Astrocyte (in vitro differentiated cells and primary cell): ENCODE measurements around the gene TIMM13. TPM values are rescaled to one million over a fixed set of nuclear protein-coding genes. Genes with fewer than 3 reads are reported as not detected.

Experiments
- DNase-seq: peaks from one replicate; pipeline ENCODE4 v3.0.0-alpha.2; 2010; ENCODE audit warnings: low read depth
- FAIRE-seq: peaks from 2 replicates; lab custom pipeline; 2011; peaks lifted over from hg19 to GRCh38; lab: Jason Lieb, UNC
- H2AFZ ChIP-seq: 2 replicates; pipeline ENCODE4 v1.6.0; 2012; ENCODE audit warnings: low read depth, low read length, inconsistent platforms
- H3K27ac ChIP-seq: 2 replicates; pipeline ENCODE4 v1.5.1; 2011; ENCODE audit warnings: low read depth, low read length, inconsistent platforms
- H3K27me3 ChIP-seq: 2 replicates; pipeline ENCODE4 v1.6.0; 2011; ENCODE audit warnings: low read length, inconsistent platforms; ENCODE audit not compliant: insufficient read depth
- H3K36me3 ChIP-seq: 2 replicates; pipeline ENCODE4 v1.5.1; 2011; ENCODE audit warnings: low read length, inconsistent platforms; ENCODE audit not compliant: insufficient read depth
- H3K4me1 ChIP-seq: 2 replicates; pipeline ENCODE4 v1.5.1; 2011; ENCODE audit warnings: low read length, inconsistent platforms; ENCODE audit not compliant: insufficient read depth
- H3K4me2 ChIP-seq: 2 replicates; pipeline ENCODE4 v1.6.0; 2012; ENCODE audit warnings: low read length, inconsistent platforms
- H3K4me3 ChIP-seq: 2 replicates; pipeline ENCODE4 v1.5.1; 2011; ENCODE audit warnings: low read depth, mild to moderate bottlenecking, low read length, inconsistent platforms; ENCODE audit not compliant: insufficient read depth
- H3K79me2 ChIP-seq: 2 replicates; pipeline ENCODE4 v1.6.0; 2012; ENCODE audit warnings: mild to moderate bottlenecking, low read length, inconsistent platforms; ENCODE audit not compliant: insufficient read depth
- H3K9ac ChIP-seq: 2 replicates; pipeline ENCODE4 v1.6.0; 2012; ENCODE audit warnings: mild to moderate bottlenecking, low read length, inconsistent platforms
- H3K9me3 ChIP-seq: 2 replicates; pipeline ENCODE4 v1.5.1; 2012; ENCODE audit warnings: low read depth, mild to moderate bottlenecking, low read length, inconsistent platforms; ENCODE audit not compliant: insufficient read depth
- H4K20me1 ChIP-seq: 2 replicates; pipeline ENCODE4 v1.6.0; 2012; ENCODE audit warnings: low read length, inconsistent platforms; ENCODE audit not compliant: insufficient read depth
- H3K27ac Mint-ChIP-seq: one replicate; pipeline ENCODE4 v1.8.0; 2021; ENCODE audit warnings: mild to moderate bottlenecking, mixed read lengths; ENCODE audit not compliant: unreplicated experiment
- H3K27me3 Mint-ChIP-seq: one replicate; pipeline ENCODE4 v1.8.0; 2021; ENCODE audit warnings: low read depth, mixed read lengths; ENCODE audit not compliant: unreplicated experiment
- H3K36me3 Mint-ChIP-seq: one replicate; pipeline ENCODE4 v1.8.0; 2021; ENCODE audit warnings: low read depth, mixed read lengths; ENCODE audit not compliant: unreplicated experiment
- H3K4me1 Mint-ChIP-seq: one replicate; pipeline ENCODE4 v1.8.0; 2021; ENCODE audit warnings: low read depth, mixed read lengths; ENCODE audit not compliant: unreplicated experiment
- H3K4me3 Mint-ChIP-seq: one replicate; pipeline ENCODE4 v1.8.0; 2021; ENCODE audit warnings: mild to moderate bottlenecking, moderate library complexity, mixed read lengths; ENCODE audit not compliant: unreplicated experiment
- H3K9me3 Mint-ChIP-seq: one replicate; pipeline ENCODE4 v1.8.0; 2021; ENCODE audit warnings: mild to moderate bottlenecking, mixed read lengths; ENCODE audit not compliant: unreplicated experiment
- EZH2 ChIP-seq: IDR thresholded peaks from 2 replicates; pipeline ENCODE4 v1.6.1; 2012; ENCODE audit warnings: mild to moderate bottlenecking, low read length, inconsistent platforms; ENCODE audit not compliant: insufficient read depth
- total RNA-seq: library from RNA; stranded (reverse); gene quantifications from 2 replicates; pipeline ENCODE4 v1.2.1, GENCODE V29; 2021
- TF ChIP-seq, protein P1 (sequence below): IDR thresholded peaks from 2 replicates; pipeline ENCODE4 v1.5.1; 2011; ENCODE audit warnings: low read depth, mild to moderate bottlenecking, inconsistent platforms, low read length, moderate library complexity; ENCODE audit not compliant: insufficient read depth

TIMM13 gene
- total RNA-seq, 1 donor from 2014 or later = 105 TPM

DNA sequence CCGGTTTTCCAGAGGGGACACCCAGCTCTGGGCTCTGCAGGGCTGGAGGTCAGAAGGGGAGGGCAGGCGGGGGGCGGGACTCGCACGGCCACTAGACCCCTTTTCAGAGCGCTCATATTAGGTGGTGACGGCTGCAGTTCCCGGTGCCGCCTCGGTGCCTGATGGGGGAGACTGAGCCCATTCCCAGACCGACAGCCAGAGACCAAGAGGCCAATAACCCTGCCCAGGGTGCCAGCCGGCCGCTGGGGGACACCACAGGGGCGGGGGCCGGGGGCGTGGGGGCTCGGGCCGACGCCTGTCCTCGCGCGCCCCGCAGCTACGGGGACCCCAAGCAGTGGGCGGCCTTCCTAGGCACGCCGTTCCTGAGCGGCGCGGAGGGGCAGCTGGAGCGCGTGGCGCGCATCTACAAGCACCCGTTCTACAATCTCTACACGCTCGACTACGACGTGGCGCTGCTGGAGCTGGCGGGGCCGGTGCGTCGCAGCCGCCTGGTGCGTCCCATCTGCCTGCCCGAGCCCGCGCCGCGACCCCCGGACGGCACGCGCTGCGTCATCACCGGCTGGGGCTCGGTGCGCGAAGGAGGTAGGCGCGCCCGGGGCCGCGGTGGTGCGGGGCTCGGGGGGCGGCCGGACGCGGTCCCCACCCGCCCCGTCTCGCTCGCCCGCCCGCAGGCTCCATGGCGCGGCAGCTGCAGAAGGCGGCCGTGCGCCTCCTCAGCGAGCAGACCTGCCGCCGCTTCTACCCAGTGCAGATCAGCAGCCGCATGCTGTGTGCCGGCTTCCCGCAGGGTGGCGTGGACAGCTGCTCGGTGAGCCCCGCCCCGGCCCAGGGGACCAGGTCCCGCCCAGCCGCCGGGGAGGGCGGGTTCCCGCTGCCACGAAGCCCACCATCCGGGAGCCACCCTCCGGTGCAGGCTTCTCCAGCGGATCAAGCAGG is 2.4 kb downstream of the TIMM13 start:
- Histone ChIP-seq H3K9ac (peak overlapping the region; percentile 27), H3K4me3 (peak overlapping the region; percentile 81), H2AFZ (no peak overlapping the region), H3K79me2 (peaks cover 47% of the 10 kb centered on the region), H3K27me3 (no peaks in the 10 kb centered on the region), H4K20me1 (peaks cover 34% of the 10 kb centered on the region), H3K36me3 (peaks cover 4% of the 10 kb centered on the region), H3K4me1 (peaks cover 21% of the 10 kb centered on the region), H3K4me2 (peak overlapping the region; percentile 94), H3K9me3 (no peaks in the 10 kb centered on the region), H3K27ac (peak overlapping the region; percentile 16)
- Mint-ChIP-seq H3K4me3 (peak overlapping the region; percentile 71), H3K27me3 (no peaks in the 10 kb centered on the region), H3K36me3 (peaks cover 2% of the 10 kb centered on the region), H3K4me1 (peaks cover 4% of the 10 kb centered on the region), H3K9me3 (no peaks in the 10 kb centered on the region), H3K27ac (no peak overlapping the region)
- FAIRE-seq = no peak
- peak; percentile 59 for DNase-seq
- TF ChIP-seq EZH2 = no peak
- TF ChIP-seq, protein P1, sequence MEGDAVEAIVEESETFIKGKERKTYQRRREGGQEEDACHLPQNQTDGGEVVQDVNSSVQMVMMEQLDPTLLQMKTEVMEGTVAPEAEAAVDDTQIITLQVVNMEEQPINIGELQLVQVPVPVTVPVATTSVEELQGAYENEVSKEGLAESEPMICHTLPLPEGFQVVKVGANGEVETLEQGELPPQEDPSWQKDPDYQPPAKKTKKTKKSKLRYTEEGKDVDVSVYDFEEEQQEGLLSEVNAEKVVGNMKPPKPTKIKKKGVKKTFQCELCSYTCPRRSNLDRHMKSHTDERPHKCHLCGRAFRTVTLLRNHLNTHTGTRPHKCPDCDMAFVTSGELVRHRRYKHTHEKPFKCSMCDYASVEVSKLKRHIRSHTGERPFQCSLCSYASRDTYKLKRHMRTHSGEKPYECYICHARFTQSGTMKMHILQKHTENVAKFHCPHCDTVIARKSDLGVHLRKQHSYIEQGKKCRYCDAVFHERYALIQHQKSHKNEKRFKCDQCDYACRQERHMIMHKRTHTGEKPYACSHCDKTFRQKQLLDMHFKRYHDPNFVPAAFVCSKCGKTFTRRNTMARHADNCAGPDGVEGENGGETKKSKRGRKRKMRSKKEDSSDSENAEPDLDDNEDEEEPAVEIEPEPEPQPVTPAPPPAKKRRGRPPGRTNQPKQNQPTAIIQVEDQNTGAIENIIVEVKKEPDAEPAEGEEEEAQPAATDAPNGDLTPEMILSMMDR = no peak

DNA sequence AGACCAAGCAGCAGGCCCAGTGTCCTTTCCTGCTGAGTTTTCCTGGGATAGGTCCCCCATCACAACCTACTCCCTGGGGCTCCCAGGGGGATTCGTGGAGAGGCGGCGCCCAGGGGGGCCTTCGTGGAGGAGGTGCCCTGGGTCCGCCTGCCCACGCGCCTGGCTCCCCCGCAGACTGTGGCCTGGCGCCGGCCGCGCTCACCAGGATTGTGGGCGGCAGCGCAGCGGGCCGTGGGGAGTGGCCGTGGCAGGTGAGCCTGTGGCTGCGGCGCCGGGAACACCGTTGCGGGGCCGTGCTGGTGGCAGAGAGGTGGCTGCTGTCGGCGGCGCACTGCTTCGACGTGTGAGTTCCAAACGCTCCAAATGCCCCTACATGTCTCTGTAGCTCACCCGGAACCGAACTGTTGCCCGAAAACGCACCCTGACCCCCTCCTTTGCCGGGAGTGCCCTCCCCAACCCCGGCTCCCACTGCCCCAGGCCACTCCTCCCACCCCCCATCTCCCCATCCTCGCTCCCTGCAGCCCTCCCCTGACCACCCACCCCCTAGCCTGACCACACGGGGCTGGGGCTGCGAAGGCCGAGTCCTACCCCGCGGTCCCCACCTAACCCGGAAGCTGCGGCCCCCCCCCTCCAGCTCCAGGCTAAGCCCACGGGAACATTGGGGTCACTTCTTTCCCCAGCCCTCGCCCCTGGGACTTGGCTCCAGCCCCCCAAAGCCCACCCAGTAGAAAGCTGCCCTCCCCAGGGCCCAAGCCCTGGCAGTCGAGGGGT is 3.3 kb downstream of the TIMM13 start:
- peak overlapping the region; percentile 94 for H3K4me2 ChIP-seq
- Mint-ChIP-seq H3K9me3 (no peaks in the 10 kb centered on the region), H3K4me3 (peak overlapping the region; percentile 54)

More for the DNA sequence above, 3.3 kb downstream of the TIMM13 start:
- Histone ChIP-seq H3K9ac (peak overlapping the region; percentile 27), H4K20me1 (peaks cover 36% of the 10 kb centered on the region), H3K4me3 (no peak overlapping the region), H3K4me1 (peaks cover 21% of the 10 kb centered on the region), H3K27ac (no peak overlapping the region), H3K9me3 (no peaks in the 10 kb centered on the region), H3K79me2 (peaks cover 47% of the 10 kb centered on the region), H3K27me3 (no peaks in the 10 kb centered on the region), H3K36me3 (no peaks in the 10 kb centered on the region), H2AFZ (no peak overlapping the region)
- peaks cover 4% of the 10 kb centered on the region for H3K4me1 Mint-ChIP-seq
- DNase-seq (no peak), FAIRE-seq (no peak)
- H3K27me3 Mint-ChIP-seq = no peaks in the 10 kb centered on the region
- no peak overlapping the region for H3K27ac Mint-ChIP-seq
- no peak for TF ChIP-seq EZH2
- TF ChIP-seq, protein P1 = no peak
- no peaks in the 10 kb centered on the region for H3K36me3 Mint-ChIP-seq
